ENCODE data around the gene MRPS6. TPM values are rescaled to one million over a fixed set of nuclear protein-coding genes. Genes with fewer than 3 reads are reported as not detected.

MRPS6 gene
- total and polyA plus RNA-seq, 2 of the 13 experiments (the other 11 are each of a cell fraction or from before 2014, with no cell fraction given) = 14.2 to 26.9 TPM

DNA sequence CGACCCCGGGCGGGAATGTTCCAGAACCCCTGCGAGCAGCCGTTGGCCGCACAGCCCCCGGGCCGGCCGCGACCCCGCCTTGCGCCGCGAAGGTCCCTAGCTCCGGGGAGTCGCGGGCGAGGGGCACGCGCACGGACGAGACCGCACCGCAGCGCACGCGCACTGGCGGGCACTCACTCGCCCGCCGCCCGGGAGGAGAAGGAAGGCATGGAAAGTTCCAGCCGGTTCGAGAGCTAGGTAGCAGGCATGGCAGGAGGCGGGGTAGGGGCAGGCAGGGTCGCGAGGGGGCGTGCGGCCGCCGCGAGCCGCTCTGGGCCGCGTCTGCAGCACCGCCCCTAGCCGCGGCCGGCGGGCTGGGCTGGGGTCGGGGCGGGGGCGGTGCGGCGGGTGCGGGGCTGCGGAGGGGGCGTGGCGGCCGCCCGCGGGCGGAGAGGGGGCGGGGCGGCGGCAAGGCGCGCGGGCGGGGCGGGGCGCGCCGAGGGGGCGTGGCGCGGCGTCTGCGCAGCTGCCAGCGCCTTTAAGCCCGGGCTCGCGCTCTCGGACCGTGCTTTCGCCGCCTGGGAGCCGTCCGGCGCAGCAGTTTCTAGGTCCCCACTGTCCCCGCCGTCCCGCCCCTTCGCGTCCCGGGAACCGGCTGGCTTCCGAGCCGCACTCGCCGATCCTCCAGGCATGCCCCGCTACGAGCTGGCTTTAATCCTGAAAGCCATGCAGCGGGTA, at the start of gene MRPS6, which contains the start of gene SLC5A3 (continued):
- no peak for TF ChIP-seq AGO2 (optimal IDR thresholded peaks at IDR 0.05; ENCODE audit: low read depth, low read length)
- TF ChIP-seq, protein P1, sequence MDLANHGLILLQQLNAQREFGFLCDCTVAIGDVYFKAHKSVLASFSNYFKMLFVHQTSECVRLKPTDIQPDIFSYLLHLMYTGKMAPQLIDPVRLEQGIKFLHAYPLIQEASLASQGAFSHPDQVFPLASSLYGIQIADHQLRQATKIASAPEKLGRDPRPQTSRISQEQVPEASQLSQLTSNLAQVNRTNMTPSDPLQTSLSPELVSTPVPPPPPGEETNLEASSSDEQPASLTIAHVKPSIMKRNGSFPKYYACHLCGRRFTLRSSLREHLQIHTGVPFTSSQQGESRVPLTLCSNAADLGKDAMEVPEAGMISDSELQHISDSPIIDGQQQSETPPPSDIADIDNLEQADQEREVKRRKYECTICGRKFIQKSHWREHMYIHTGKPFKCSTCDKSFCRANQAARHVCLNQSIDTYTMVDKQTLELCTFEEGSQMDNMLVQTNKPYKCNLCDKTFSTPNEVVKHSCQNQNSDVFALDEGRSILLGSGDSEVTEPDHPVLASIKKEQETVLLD (CRISPR knock-in tag; IDR thresholded peaks at IDR 0.05; ENCODE audit: low read depth) = no peak
- no peak for TF ChIP-seq ZNF367 (CRISPR knock-in tag; IDR thresholded peaks at IDR 0.05; ENCODE audit: borderline replicate concordance)
- peak; percentile 47 for TF ChIP-seq STAG1 (CRISPR knock-in tag; IDR thresholded peaks at IDR 0.05)
- TF ChIP-seq TEAD3 (CRISPR knock-in tag; optimal IDR thresholded peaks at IDR 0.05; ENCODE audit: borderline replicate concordance) = no peak
- no peak for TF ChIP-seq MEF2D (CRISPR knock-in tag; IDR thresholded peaks at IDR 0.05)
- no peak for TF ChIP-seq CCDC6 (CRISPR knock-in tag; IDR thresholded peaks at IDR 0.05)
- TF ChIP-seq MTA1 (CRISPR knock-in tag; IDR thresholded peaks at IDR 0.05; ENCODE audit: borderline replicate concordance) = no peak
- TF ChIP-seq NFKB2 (CRISPR knock-in tag; IDR thresholded peaks at IDR 0.05; ENCODE audit: borderline replicate concordance) = peak; percentile 43; the same call in 1 of the 2 replicates
- TF ChIP-seq ZNF781 (CRISPR knock-in tag; IDR thresholded peaks at IDR 0.05; ENCODE audit: borderline replicate concordance, not compliant biosample characterization) = no peak
- TF ChIP-seq ATF1 (CRISPR knock-in tag; IDR thresholded peaks at IDR 0.05) = no peak
- TF ChIP-seq NFYC (CRISPR knock-in tag; IDR thresholded peaks at IDR 0.05) = no peak
- TF ChIP-seq MIER3 (CRISPR knock-in tag; IDR thresholded peaks at IDR 0.05; ENCODE audit: borderline replicate concordance) = no peak
- no peak for TF ChIP-seq ZNF331 (CRISPR knock-in tag; IDR thresholded peaks at IDR 0.05)
- TF ChIP-seq ZNF224 (CRISPR knock-in tag; IDR thresholded peaks at IDR 0.05) = no peak
- TF ChIP-seq PRDM15 (CRISPR knock-in tag; IDR thresholded peaks at IDR 0.05) = no peak
- TF ChIP-seq ZKSCAN8 (CRISPR knock-in tag; IDR thresholded peaks at IDR 0.05; ENCODE audit: borderline replicate concordance) = no peak
- TF ChIP-seq MAF1 (CRISPR knock-in tag; IDR thresholded peaks at IDR 0.05; ENCODE audit: borderline replicate concordance) = no peak
- TF ChIP-seq, protein P2, sequence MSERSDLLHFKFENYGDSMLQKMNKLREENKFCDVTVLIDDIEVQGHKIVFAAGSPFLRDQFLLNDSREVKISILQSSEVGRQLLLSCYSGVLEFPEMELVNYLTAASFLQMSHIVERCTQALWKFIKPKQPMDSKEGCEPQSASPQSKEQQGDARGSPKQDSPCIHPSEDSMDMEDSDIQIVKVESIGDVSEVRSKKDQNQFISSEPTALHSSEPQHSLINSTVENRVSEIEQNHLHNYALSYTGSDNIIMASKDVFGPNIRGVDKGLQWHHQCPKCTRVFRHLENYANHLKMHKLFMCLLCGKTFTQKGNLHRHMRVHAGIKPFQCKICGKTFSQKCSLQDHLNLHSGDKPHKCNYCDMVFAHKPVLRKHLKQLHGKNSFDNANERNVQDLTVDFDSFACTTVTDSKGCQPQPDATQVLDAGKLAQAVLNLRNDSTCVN (CRISPR knock-in tag; IDR thresholded peaks at IDR 0.05; ENCODE audit: borderline replicate concordance) = no peak
- TF ChIP-seq YY1 (IDR thresholded peaks at IDR 0.05; ENCODE audit: insufficient read depth, insufficient replicate concordance, low read depth, low read length) = no peak
- no peak for TF ChIP-seq ZNF33B (CRISPR knock-in tag; IDR thresholded peaks at IDR 0.05)
- peak; percentile 85 for TF ChIP-seq ZFY (CRISPR knock-in tag; IDR thresholded peaks at IDR 0.05)
- TF ChIP-seq ZNF205 (CRISPR knock-in tag; IDR thresholded peaks at IDR 0.05) = 0 out of 2 replicates have a peak, but pooled peaks have one; percentile 43
- no peak for TF ChIP-seq EP300 (IDR thresholded peaks at IDR 0.05; ENCODE audit: low read depth in 2 of 2, low read length in 2 of 2)
- TF ChIP-seq EP300 (CRISPR knock-in tag; IDR thresholded peaks at IDR 0.05; ENCODE audit: borderline replicate concordance) = no peak
- TF ChIP-seq POLR2AphosphoS2 (IDR thresholded peaks at IDR 0.05; ENCODE audit: low read depth, low read length) = no peak

All from HepG2 (cell line).